Measurements from ENCODE around the gene PTPRE. TPM values are rescaled to one million over a fixed set of nuclear protein-coding genes. Genes with fewer than 3 reads are reported as not detected.
A peak's percentile ranks its signal among the peaks of the same experiment; 100 is the strongest.

PTPRE gene
- total and polyA plus RNA-seq, 4 donors = 30.9 to 46.9 (median 37.2) TPM

DNA sequence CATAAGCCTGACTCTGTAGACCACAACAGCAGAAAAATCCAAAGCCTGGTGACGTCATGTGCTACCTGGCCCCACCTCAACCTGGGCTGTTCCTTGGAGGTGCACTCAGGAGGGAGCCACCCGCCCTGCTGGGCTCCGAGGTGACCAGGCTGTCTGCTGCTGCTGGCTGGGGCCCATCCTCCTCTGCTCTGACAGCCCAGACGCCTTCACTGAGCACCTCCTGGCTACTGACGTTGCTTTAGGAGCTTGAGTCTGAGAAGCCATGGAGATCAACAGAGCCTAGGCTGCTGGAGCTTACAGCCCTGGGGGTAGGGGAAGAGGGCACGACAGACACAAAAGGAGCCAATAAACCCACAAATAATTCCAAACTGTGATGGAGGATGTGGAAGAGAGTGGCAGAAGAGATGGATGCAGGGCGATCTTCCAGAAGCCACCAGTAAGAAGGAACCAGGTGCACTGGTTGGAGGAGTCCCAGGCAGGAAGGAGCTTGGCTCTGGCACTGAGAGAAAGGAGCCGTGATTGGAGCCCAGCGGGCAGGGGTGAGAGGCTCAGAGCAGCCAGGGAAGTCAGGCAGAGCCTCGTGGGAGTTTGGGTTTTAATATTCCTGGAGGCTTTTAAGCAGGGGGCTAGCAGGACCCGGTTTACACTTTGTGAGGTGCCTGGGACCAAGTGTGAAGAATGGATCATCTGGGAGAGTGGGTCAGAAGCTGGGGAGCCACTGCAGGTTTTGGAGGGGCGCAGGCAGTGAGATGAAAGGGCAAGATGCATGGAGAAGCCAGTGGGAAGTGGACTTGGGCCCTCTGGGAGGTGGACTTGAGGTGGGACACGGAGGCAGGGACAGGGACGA is 1.7 kb upstream of the PTPRE start:
- Histone ChIP-seq H3K36me3 (ENCODE audit: control insufficient read depth, insufficient read depth, low read length) (no peaks in the 10 kb centered on the region), H3K4me1 (ENCODE audit: control insufficient read depth, insufficient read depth, low read length) (peaks cover 26% of the 10 kb centered on the region), H3K9me3 (ENCODE audit: control insufficient read depth, insufficient read depth, low read length) (no peaks in the 10 kb centered on the region), H3K4me3 (ENCODE audit: low read depth, low read length) (no peak overlapping the region), H3K27me3 (ENCODE audit: control insufficient read depth, insufficient read depth, low read length) (no peaks in the 10 kb centered on the region), H3K27ac (ENCODE audit: low read depth, low read length) (no peak overlapping the region)
- DNase-seq (ENCODE audit: low read depth in 4 of 6, low spot score in 6 of 6) = no peak
- WGBS (ENCODE audit: insufficient coverage) = 87% methylated on average over 13 of the region's 14 CpGs

DNA sequence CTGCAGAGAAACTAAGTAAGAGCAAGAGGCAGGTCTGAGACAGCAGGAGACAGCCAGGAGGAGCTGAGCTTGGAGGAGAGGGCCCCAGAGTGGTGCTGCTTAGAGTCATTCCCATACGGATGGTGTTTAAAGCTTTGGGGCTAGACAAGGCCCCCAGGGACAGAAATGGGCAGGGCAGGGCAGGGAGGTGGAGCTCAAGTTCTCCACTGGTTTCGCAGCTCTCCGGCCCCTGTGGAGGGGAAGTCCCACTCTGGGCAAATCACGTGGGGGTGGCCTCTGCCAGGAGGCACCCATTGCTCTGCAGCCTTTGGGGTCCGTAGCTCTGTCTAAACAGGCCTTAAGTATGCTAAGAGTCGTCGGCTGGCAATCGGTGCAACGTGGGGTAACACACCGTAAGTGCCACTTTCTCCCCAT is 1.0 kb upstream of the PTPRE start:
- Histone ChIP-seq H3K27me3 (ENCODE audit: control insufficient read depth, insufficient read depth, low read length) (no peaks in the 10 kb centered on the region), H3K36me3 (ENCODE audit: control insufficient read depth, insufficient read depth, low read length) (no peaks in the 10 kb centered on the region), H3K4me3 (ENCODE audit: low read depth, low read length) (no peak overlapping the region), H3K27ac (ENCODE audit: low read depth, low read length) (no peak overlapping the region), H3K9me3 (ENCODE audit: control insufficient read depth, insufficient read depth, low read length) (no peaks in the 10 kb centered on the region), H3K4me1 (ENCODE audit: control insufficient read depth, insufficient read depth, low read length) (peaks cover 29% of the 10 kb centered on the region)
- whole genome bisulfite sequencing (ENCODE audit: insufficient coverage) = 77% methylated on average over 10 of the region's 10 CpGs
- no peak for DNase-seq (ENCODE audit: low read depth in 4 of 6, low spot score in 6 of 6)

DNA sequence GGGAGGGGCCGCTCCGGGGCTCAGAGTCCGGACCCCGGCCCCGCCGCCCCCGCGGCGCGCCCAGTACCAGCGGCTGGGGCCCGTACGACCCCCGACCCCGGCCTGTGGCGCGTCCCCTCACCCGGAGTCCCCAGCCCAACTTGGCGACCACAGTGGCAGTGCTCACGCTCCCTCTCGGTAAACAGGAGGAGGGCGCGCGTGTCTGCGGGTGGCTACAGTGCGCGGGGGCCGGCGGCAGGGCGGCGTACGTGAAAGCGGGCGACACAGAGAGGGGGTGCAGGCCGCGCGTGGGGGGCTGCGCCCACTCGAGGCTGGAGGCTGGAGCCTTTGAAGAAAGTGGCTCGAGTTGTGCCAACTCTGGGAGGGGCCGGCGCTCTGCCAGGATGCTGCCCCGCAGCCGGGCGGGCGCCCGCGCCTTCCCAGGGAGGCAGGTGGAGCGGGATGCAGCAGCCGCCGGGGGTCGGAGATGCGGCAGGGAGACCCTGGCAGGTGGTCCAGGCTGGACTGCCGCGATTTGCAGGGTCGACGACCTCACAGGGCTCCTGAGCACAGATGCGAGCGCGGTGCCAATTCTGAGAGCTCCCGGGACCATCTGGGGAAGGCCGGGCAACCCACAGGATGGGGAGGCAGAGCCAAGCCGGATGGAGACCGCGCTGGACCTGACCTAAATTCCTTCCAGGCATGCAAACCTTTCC is 655 bp downstream of the PTPRE start:
- DNase-seq (ENCODE audit: low read depth in 4 of 6, low spot score in 6 of 6) = peak in 2 of 6 donors; percentile 63 to 64
- Histone ChIP-seq H3K27me3 (ENCODE audit: control insufficient read depth, insufficient read depth, low read length) (no peaks in the 10 kb centered on the region), H3K27ac (ENCODE audit: low read depth, low read length) (no peak overlapping the region), H3K4me1 (ENCODE audit: control insufficient read depth, insufficient read depth, low read length) (peaks cover 34% of the 10 kb centered on the region), H3K4me3 (ENCODE audit: low read depth, low read length) (peak overlapping the region; percentile 56), H3K36me3 (ENCODE audit: control insufficient read depth, insufficient read depth, low read length) (no peaks in the 10 kb centered on the region), H3K9me3 (ENCODE audit: control insufficient read depth, insufficient read depth, low read length) (no peaks in the 10 kb centered on the region)
- under 1% methylated on average over 62 of the region's 65 CpGs for WGBS (ENCODE audit: insufficient coverage)

DNA sequence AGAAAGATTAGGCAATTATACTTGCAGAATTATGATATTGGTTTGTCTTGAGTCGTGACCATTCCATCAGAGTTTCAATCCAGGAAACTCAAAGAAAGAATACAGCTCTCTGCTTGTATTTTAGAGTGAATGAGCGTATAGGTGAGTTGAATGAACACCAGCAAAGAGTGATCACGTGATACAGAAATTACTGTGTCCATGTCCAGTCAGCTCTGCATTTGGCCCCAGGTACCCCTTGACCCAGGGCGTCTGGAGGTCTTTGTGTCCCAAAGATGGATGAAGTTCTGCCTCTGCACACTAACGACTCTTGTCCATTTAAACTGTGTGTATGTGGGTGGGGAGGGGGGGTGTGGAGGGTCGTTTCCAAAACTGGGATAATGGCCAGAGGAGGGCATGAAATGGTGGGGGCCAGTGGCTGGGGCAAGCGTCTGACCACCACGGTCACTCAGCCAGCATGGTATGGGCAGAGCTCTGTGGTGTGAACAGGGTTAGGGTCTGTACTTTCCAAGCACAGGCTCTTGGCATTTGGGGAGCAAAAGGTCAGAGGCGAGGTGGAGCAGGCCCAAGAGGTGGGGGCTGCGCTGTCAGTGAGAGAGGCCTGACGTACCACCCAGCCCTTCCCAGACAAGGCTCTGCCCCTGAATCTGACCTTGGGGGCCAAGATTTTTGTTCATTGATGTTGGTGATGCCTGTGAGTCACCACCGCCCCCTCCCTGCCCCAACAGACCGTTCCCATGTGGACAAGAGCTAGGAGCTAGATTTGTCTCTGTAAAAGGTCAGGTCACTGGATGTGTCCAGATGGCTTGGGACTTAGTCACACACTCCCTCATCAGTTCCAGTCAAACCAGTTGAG is 1.4 kb downstream of the PTPRE start:
- 45% methylated on average over 7 of the region's 13 CpGs for WGBS (ENCODE audit: insufficient coverage)
- no peak for DNase-seq (ENCODE audit: low read depth in 4 of 6, low spot score in 6 of 6)
- H3K4me3 ChIP-seq (ENCODE audit: low read depth, low read length) = peak overlapping the region; percentile 56
- H3K36me3 ChIP-seq (ENCODE audit: control insufficient read depth, insufficient read depth, low read length) = no peaks in the 10 kb centered on the region
- peaks cover 39% of the 10 kb centered on the region for H3K4me1 ChIP-seq (ENCODE audit: control insufficient read depth, insufficient read depth, low read length)
- H3K27me3 ChIP-seq (ENCODE audit: control insufficient read depth, insufficient read depth, low read length) = no peaks in the 10 kb centered on the region
- H3K27ac ChIP-seq (ENCODE audit: low read depth, low read length) = no peak overlapping the region
- no peaks in the 10 kb centered on the region for H3K9me3 ChIP-seq (ENCODE audit: control insufficient read depth, insufficient read depth, low read length)

DNA sequence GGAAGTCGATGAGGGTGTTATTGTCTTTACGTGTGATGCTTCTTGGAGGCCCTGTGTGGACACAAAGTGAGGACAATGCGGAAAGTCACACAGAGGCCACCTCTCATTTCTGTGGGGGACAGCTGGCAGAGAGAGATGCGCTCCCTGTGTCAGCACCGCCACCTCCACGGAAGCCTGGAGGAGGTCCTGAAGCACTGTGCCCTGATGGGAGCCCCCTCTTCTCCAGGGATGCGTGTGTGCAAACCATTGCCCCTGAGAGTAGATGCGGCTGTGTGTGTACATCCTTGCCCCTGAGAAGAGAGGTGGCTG is 2.0 kb downstream of the PTPRE start:
- no peaks in the 10 kb centered on the region for H3K36me3 ChIP-seq (ENCODE audit: control insufficient read depth, insufficient read depth, low read length)
- DNase-seq (ENCODE audit: low read depth in 4 of 6, low spot score in 6 of 6) = no peak
- H3K27me3 ChIP-seq (ENCODE audit: control insufficient read depth, insufficient read depth, low read length) = no peaks in the 10 kb centered on the region
- H3K27ac ChIP-seq (ENCODE audit: low read depth, low read length) = no peak overlapping the region
- H3K4me1 ChIP-seq (ENCODE audit: control insufficient read depth, insufficient read depth, low read length) = peaks cover 39% of the 10 kb centered on the region
- no peaks in the 10 kb centered on the region for H3K9me3 ChIP-seq (ENCODE audit: control insufficient read depth, insufficient read depth, low read length)
- 89% methylated on average over 5 of the region's 8 CpGs for WGBS (ENCODE audit: insufficient coverage)
- H3K4me3 ChIP-seq (ENCODE audit: low read depth, low read length) = no peak overlapping the region

DNA sequence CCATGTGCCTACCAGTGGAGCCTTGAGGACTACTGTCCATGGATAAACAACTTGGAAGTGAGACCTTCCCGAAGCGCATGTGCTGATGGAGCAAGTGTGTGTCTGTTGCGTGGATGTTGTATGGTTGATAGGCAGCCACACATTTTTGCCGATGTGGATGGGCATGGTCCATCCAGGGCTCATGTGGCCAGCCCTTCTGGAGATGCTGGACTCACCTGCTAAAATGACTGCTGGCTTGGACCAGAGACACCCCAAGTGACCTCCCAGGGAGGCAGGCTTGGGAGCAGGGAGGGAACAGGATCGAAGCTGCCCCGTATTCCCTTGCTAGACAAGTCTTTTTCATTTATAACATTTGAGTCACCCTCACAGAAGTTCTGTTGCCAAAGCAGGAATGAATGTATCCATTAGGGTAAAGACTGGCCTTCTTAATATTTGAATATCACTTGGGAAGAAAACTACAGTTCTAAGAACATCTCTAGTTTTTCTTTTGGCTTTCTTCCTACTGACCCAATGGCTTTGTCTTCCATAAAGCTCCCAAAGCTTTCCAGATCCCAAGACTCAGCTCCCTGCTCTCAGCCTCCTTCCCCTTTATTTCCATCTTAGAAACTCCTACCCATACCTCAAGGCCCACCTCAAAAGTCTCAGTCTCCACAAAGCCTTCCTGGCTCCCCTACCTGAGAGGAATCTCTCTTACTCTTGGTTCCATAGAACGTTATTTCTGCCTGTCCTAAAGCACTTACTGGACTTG is 3.0 kb downstream of the PTPRE start:
- DNase-seq (ENCODE audit: low read depth in 4 of 6, low spot score in 6 of 6) = no peak

DNA sequence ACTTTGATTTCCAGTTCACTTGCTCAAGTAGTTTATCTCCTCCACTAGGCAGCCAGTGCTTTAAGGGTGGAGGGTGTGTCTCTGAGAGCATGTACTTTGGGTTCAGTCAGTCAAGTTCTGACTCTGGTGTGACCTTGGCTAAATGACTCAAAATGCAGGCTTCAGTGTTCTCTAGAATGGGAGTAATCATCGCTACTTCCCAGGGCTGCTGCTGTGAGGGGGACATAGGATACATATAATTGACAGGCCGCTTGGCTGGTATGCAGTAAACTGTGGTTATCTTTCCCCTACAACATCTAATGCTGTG is 3.5 kb downstream of the PTPRE start:
- Histone ChIP-seq H3K9me3 (ENCODE audit: control insufficient read depth, insufficient read depth, low read length) (no peaks in the 10 kb centered on the region), H3K4me3 (ENCODE audit: low read depth, low read length) (no peak overlapping the region), H3K27ac (ENCODE audit: low read depth, low read length) (no peak overlapping the region), H3K4me1 (ENCODE audit: control insufficient read depth, insufficient read depth, low read length) (peaks cover 39% of the 10 kb centered on the region), H3K36me3 (ENCODE audit: control insufficient read depth, insufficient read depth, low read length) (no peaks in the 10 kb centered on the region), H3K27me3 (ENCODE audit: control insufficient read depth, insufficient read depth, low read length) (no peaks in the 10 kb centered on the region)
- DNase-seq (ENCODE audit: low read depth in 4 of 6, low spot score in 6 of 6) = no peak
- no CpG with 5 or more reads among the region's 2 CpGs for WGBS (ENCODE audit: insufficient coverage)

More for the DNA sequence above, 3.0 kb downstream of the PTPRE start:
- Histone ChIP-seq H3K9me3 (ENCODE audit: control insufficient read depth, insufficient read depth, low read length) (no peaks in the 10 kb centered on the region), H3K36me3 (ENCODE audit: control insufficient read depth, insufficient read depth, low read length) (no peaks in the 10 kb centered on the region), H3K27me3 (ENCODE audit: control insufficient read depth, insufficient read depth, low read length) (no peaks in the 10 kb centered on the region), H3K4me1 (ENCODE audit: control insufficient read depth, insufficient read depth, low read length) (peaks cover 39% of the 10 kb centered on the region), H3K4me3 (ENCODE audit: low read depth, low read length) (no peak overlapping the region), H3K27ac (ENCODE audit: low read depth, low read length) (no peak overlapping the region)
- 91% methylated on average over 4 of the region's 7 CpGs for WGBS (ENCODE audit: insufficient coverage)

DNA sequence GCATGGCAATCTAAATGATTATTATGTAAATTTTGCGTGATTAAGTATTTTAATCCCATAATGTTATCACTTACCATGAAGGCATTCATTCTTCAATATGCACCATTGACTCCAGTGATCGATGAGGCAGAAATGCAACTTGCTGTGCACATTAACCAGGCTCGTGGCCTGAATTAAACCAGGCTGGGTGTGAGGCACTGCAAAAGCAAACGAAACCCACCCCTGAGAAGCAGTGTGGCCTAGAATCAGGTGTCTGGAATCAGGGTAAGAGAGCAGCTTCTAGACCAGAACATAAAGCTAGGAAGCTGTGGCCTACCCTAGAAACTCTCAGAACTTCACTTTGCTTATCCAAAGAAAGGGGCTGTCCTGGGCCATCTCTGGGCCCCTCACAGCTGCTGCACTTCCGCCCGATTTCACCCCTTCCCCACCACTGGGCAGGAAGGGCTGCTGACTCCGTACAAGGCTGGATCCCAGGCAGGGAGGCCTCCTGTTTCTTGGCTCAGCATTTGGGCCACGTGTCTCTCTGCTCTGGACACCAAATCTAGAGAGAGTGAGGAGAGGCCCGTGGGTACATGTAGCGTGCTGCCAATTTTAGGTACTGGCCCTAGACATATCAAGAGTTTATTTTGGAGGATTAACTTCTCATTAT is 4.4 kb downstream of the PTPRE start:
- DNase-seq (ENCODE audit: low read depth in 4 of 6, low spot score in 6 of 6) = no peak
- Histone ChIP-seq H3K27me3 (ENCODE audit: control insufficient read depth, insufficient read depth, low read length) (no peaks in the 10 kb centered on the region), H3K27ac (ENCODE audit: low read depth, low read length) (no peak overlapping the region), H3K36me3 (ENCODE audit: control insufficient read depth, insufficient read depth, low read length) (no peaks in the 10 kb centered on the region), H3K4me3 (ENCODE audit: low read depth, low read length) (no peak overlapping the region), H3K4me1 (ENCODE audit: control insufficient read depth, insufficient read depth, low read length) (peaks cover 33% of the 10 kb centered on the region), H3K9me3 (ENCODE audit: control insufficient read depth, insufficient read depth, low read length) (no peaks in the 10 kb centered on the region)
- 54% methylated on average over 4 of the region's 10 CpGs for WGBS (ENCODE audit: insufficient coverage)

DNA sequence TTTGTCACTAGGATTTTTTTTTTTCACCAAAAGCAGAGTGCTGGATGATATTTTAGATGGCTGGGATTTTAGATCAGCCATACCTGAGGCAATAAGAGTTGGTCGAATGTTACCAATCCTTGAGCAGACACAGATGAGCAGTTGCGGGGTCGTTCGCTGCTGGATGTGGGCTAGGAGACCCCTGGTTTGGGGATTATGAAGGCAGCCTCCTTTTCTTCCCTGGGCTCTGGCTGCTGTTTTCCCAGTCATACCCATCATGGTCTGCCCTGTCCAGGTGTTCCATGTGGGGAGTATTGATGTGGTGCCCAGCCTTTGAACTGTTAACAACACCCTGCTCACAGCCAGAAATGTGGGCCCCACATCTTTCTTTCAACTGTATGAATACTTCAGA is 5.0 kb downstream of the PTPRE start:
- Histone ChIP-seq H3K27me3 (ENCODE audit: control insufficient read depth, insufficient read depth, low read length) (no peaks in the 10 kb centered on the region), H3K4me1 (ENCODE audit: control insufficient read depth, insufficient read depth, low read length) (peaks cover 28% of the 10 kb centered on the region), H3K4me3 (ENCODE audit: low read depth, low read length) (no peak overlapping the region), H3K9me3 (ENCODE audit: control insufficient read depth, insufficient read depth, low read length) (no peaks in the 10 kb centered on the region), H3K36me3 (ENCODE audit: control insufficient read depth, insufficient read depth, low read length) (peaks cover 2% of the 10 kb centered on the region), H3K27ac (ENCODE audit: low read depth, low read length) (no peak overlapping the region)
- 67% methylated on average over 1 of the region's 4 CpGs for WGBS (ENCODE audit: insufficient coverage)
- no peak for DNase-seq (ENCODE audit: low read depth in 4 of 6, low spot score in 6 of 6)

Measured in spinal cord (tissue), 10 donors.